WTC11 (cell line): ENCODE data around the gene ITPR2.

Experiments
- CREB1 ChIP-seq: sonication (generic); formaldehyde crosslinking; IDR thresholded peaks from 2 replicates; pipeline ENCODE4 v1.8.0; 2023; ENCODE audit warnings: mild to moderate bottlenecking, missing genetic modification reagents
- CTCF ChIP-seq: fragments of 200-600 bp; IDR thresholded peaks from 2 replicates; pipeline ENCODE4 v1.8.0; 2022; ENCODE audit warnings: antibody characterized with exemption
- E2F1 ChIP-seq: sonication (generic); formaldehyde crosslinking; IDR thresholded peaks from 2 replicates; pipeline ENCODE4 v1.8.0; 2022; ENCODE audit warnings: mild to moderate bottlenecking, missing genetic modification reagents
- EMX1 ChIP-seq: fragments of 250-450 bp; sonication (Bioruptor Pico); IDR thresholded peaks from 2 replicates; pipeline ENCODE4 v1.8.0; 2021; ENCODE audit warnings: mild to moderate bottlenecking
- GABPB1 ChIP-seq: sonication (generic); formaldehyde crosslinking; IDR thresholded peaks from 2 replicates; pipeline ENCODE4 v1.8.1; 2023; ENCODE audit warnings: mild to moderate bottlenecking, missing genetic modification reagents
- JUN ChIP-seq: sonication (generic); formaldehyde crosslinking; IDR thresholded peaks from 2 replicates; pipeline ENCODE4 v1.8.0; 2023; ENCODE audit warnings: mild to moderate bottlenecking, missing genetic modification reagents
- PRDM15 ChIP-seq: sonication (generic); formaldehyde crosslinking; IDR thresholded peaks from 2 replicates; pipeline ENCODE4 v1.8.0; 2022; ENCODE audit warnings: missing genetic modification reagents
- SMAD4 ChIP-seq: sonication (generic); formaldehyde crosslinking; IDR thresholded peaks from 2 replicates; pipeline ENCODE4 v1.8.0; 2022; ENCODE audit warnings: mild to moderate bottlenecking, missing genetic modification reagents
- USF1 ChIP-seq: sonication (generic); formaldehyde crosslinking; IDR thresholded peaks from 2 replicates; pipeline ENCODE4 v1.8.0; 2022; ENCODE audit warnings: mild to moderate bottlenecking, missing genetic modification reagents
- USF2 ChIP-seq: sonication (generic); formaldehyde crosslinking; IDR thresholded peaks from 2 replicates; pipeline ENCODE4 v1.8.1; 2023; ENCODE audit warnings: mild to moderate bottlenecking, missing genetic modification reagents, moderate library complexity
- ZNF423 ChIP-seq: fragments of 250-450 bp; sonication (Bioruptor Pico); IDR thresholded peaks from 2 replicates; pipeline ENCODE4 v2.1.2; 2022; ENCODE audit warnings: mild to moderate bottlenecking, moderate library complexity
- ZNF425 ChIP-seq: fragments of 250-450 bp; sonication (Bioruptor Pico); conservative IDR thresholded peaks from 2 replicates; pipeline ENCODE4 v1.9.0; 2021; ENCODE audit warnings: mild to moderate bottlenecking

- TF ChIP-seq E2F1 (CRISPR knock-in tag): no peak
- TF ChIP-seq GABPB1 (CRISPR knock-in tag): no peak
- no peak for TF ChIP-seq CTCF
- TF ChIP-seq EMX1: no peak
- TF ChIP-seq USF1: no peak
- no peak for TF ChIP-seq JUN (CRISPR knock-in tag)
- no peak for TF ChIP-seq ZNF425 (CRISPR knock-in tag)
- no peak for TF ChIP-seq CREB1
- no peak for TF ChIP-seq ZNF423
- TF ChIP-seq USF2 (CRISPR knock-in tag): no peak
- TF ChIP-seq SMAD4 (CRISPR knock-in tag): no peak
- no peak for TF ChIP-seq PRDM15 (CRISPR knock-in tag)
These were observed 539.4 kb downstream of the ITPR2 start for GRCh38 chr12:26293612-26294011.
